ENCODE data around the gene HELZ2.

DNA sequence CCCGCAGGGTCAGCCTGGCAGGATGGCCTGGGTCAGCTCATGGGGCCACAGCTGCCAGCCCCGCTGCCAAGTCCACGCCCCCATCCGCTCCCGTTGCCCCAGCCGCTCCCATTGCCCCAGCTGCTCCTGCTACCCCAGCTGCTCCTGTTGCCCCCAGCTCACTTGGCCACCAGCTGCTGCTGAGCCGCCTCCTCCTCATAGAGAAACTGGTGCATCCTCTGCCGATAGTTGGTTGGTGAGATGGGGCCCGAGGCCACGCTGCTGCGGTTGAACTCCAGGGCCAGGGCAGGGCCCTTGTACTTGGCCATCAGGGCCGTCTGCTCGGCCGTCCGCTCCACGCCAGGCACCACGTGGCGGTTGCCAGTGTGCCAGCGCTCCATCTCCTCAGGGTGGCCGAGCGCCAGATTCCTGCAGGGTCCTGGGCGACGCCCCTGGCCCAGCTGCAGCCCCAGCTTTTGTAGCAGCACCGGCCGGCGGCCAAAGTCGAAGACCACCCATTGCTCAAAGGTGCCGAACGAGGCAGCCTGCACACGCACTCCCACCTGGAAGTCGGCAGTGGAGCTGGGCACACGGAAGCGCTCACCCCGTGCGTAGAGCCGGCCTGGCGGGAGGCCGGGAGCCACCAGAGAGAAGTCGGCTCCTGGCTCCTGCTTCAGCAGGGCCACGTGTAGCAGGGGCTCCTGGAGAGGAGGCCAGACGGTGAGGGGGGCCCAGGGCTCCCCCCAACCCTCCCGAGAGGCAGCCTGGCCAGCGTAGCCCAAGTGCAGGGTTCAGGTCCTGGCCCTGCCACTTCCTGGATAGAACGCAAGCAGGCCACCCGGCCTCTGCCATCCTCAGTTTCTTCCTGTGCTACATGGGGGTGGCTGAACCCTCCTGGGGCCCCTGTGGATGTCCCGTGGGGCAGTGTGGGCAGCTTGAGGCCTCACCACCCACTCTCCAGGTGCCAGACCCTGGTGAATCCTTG is 4.8 kb downstream of the HELZ2 start:
- TF ChIP-seq CTCF (IDR thresholded peaks at IDR 0.05; ENCODE audit: insufficient read depth, low read length) (no peak), GABPA (IDR thresholded peaks at IDR 0.05; ENCODE audit: low read depth) (no peak), SPI1 (IDR thresholded peaks at IDR 0.05; ENCODE audit: borderline replicate concordance, low read depth) (no peak)
